HTR-8/SVneo (cell line): ENCODE data around the gene IL31RA.

Source experiments
- DNase-seq: peaks from one replicate; pipeline ENCODE4 v3.0.0; 2011; ENCODE audit warnings: low spot score, mixed read lengths; ENCODE audit not compliant: insufficient read length
- FAIRE-seq: peaks from 2 replicates; lab custom pipeline; 2011; peaks lifted over from hg19 to GRCh38; lab: Jason Lieb, UNC

Gene IL31RA

DNA sequence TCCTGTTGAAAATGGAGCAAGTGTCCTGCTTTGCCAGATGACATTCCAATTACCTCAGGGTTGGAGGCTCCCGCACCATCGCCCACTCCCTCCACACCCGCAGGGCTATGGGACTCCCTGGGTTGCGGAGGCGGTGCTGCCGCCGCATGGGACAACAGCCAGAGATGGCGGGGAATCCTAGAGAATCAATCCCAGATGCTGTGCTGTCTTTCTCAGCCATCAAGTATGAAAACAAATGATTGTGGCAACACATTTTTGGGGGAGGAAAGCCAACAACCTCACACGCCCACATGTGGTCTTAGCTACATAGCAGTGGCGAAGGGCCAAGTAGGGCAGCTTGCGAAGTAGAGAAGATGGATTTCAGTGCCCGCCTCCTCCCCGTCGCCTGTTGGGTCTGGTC is 46.7 kb downstream of the IL31RA start:
- DNase-seq (no peak), FAIRE-seq (no peak)

DNA sequence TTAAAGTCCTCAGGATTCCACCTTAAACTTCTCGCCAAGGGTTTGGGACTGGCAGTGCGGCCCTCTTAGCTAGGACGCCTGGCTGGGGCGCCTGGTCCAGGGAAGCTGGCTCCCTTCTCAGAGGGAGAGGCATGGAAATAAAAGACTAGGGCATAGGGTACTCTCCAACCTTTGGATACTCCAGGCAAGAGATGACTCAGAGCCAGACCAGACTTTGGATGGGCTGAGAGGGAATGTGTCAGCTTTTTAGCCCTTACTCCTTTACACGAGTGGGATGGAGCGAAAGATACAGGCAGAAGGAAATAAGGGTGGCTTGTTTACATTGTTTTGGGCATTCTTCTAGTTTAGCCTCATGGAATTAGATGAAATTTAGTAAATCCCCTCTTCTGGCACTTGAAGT is 48.2 kb downstream of the IL31RA start:
- no peak for FAIRE-seq

DNA sequence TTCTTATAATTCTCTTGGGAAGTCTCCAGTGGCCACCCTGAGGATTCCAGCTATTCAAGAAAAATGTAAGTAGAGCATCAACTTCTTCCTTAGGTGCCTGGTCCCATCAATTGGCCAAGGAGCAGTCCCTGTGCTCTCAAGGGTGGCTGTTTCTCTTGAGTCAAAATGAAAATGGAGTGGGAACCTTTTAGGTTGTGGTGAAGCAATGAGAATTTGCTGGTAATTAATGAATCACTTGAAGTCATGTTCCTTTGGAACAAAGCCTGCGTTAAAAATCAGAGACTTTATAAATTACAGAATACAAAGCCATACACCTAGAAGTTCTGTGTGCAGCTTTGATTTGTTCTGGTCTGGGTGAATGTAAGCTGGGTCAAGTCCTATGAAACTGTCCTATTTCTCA is 48.9 kb downstream of the IL31RA start:
- DNase-seq = no peak
- FAIRE-seq = no peak

More for the DNA sequence above, 48.2 kb downstream of the IL31RA start:
- no peak for DNase-seq

DNA sequence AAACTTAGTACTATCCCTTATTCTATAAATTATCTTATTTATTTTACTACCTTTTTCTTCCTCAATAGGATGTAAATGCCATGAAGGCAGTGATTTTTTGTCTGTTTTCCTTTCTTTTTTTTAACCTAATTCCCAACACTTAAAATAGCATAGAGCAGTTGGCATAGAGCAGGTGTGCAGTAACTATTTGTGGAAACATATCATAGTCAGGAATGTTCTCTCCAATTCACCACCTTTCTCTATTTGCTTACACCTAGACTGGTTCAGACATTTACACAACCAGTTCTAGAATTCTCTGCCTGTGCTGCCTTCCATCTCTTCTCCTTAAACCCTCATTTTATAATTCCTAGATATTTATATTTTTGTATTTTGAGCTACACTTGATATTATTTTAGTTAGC is 49.6 kb downstream of the IL31RA start:
- FAIRE-seq = no peak
- DNase-seq = no peak

DNA sequence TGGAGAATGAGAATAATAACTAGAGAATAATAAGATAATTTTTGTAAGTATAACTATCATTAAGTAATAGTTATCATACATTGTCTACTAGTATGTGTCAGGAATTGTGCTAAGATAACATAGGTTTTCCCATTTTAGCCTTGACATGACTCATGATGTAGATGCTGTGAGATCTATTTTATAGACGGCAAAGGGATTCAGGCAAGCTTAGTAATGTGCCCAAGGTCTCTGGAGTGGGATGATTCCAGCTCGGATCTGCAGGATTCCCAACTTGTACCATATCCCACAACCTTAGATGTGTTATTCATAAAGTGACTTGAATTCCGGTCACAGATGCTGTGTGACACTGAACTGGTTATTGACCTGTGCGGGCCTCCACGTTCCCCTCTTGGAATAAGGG is 51.5 kb downstream of the IL31RA start:
- FAIRE-seq = no peak

DNA sequence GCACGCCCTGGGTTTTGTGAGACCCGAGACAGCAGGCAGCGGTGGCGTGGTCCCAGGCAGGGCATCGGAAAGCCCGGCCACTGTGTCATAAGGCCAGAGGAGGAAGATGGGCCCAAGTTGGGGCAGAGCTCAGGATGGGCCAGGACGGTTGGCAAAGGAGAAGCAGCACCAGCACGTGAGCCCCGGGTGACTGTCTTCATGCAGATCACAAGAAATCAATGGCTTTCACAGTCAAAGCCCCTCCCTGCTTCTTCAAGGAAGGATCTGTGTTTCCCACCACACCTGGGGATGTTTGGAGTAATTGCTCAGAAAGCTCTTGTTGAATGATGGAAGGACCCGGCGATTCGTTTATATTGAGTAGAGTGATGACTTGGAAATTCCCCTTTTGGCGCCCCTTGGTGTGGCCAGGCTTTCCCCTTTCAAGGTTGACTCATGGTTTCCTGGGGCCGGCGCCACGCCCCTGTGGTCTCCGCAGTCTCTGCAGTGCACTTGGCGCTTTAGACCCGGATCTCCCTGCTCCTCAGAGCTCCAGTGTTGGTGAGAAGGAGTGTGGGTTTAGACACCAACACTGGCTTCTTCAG is 52.1 kb downstream of the IL31RA start:
- DNase-seq = no peak
- FAIRE-seq = no peak

More for the DNA sequence above, 51.5 kb downstream of the IL31RA start:
- DNase-seq = no peak

DNA sequence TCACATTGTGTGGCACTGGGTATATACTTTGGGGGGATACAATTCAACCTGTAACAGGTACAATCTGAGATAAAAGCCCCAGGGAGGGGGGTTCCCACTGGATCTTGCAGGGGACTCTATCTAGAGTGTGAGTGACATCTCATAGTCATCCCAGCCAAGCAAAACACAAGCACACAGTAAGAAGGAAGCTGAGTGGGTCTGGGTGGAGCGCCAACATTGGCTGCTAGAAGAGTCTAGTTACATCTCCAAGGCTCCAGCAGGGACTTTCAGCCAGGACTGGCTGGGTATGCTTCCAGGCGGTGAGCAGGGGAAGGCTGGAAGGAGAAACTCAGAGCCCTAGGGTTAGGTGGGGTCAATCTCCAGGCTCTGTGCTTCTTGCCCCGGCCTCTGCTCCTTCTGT is 53.0 kb downstream of the IL31RA start:
- no peak for FAIRE-seq
- no peak for DNase-seq

DNA sequence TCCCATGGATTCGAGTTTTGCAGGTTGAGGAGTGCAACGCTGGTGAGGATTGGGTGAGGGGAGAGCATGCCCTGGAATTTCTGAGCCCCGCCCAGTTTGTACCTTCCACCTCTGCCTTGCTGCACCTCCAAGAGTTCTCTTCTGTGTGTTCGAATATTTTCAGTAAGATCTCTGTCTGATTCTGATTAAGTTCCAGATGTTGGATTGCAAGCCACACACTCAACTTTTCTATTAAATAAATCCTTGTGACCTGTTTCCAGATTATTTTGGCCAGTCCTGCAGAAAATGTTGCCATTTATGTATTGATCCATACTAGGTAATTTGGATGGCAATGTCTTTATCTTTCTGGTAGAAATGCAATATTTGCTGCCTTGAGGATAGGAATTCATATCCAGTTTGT is 54.1 kb downstream of the IL31RA start:
- FAIRE-seq = no peak

DNA sequence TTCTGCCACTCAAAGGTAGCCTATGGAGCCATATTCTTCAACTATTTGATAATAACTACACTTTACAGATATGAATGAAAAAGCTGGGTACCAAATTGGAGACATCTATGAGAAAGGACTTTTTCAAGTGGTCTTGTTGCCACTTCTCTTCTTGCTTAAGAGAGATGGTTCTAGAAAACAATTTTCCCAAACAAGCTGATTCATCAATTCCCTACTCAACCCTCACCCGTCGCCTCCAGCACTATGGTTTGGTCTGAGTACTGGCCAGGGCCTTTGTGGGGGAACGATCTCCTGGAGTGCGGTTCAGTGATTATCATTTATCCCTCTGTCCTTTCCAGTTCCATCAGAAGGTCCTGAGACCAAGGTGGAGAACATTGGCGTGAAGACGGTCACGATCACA is 56.8 kb downstream of the IL31RA start:
- FAIRE-seq (no peak), DNase-seq (no peak)

More for the DNA sequence above, 54.1 kb downstream of the IL31RA start:
- no peak for DNase-seq

DNA sequence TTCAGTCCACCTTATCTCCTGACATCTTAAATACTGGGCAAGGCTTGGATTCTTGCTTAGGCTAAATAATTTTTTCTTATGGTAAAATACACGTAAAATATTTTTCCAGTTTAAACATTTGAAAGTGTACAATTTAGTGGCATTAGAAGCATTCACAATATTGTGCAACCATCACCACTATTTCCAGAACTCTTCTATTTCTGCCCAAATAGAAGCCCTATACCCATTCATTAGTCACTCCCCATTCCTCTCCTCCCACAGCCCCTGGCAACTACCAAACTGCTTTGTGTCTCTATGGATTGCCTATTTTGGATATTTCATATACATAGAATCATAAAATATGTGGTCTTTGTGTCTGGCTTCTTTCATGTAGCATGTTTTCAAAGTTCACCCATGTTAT is 57.6 kb downstream of the IL31RA start:
- DNase-seq (no peak), FAIRE-seq (no peak)

DNA sequence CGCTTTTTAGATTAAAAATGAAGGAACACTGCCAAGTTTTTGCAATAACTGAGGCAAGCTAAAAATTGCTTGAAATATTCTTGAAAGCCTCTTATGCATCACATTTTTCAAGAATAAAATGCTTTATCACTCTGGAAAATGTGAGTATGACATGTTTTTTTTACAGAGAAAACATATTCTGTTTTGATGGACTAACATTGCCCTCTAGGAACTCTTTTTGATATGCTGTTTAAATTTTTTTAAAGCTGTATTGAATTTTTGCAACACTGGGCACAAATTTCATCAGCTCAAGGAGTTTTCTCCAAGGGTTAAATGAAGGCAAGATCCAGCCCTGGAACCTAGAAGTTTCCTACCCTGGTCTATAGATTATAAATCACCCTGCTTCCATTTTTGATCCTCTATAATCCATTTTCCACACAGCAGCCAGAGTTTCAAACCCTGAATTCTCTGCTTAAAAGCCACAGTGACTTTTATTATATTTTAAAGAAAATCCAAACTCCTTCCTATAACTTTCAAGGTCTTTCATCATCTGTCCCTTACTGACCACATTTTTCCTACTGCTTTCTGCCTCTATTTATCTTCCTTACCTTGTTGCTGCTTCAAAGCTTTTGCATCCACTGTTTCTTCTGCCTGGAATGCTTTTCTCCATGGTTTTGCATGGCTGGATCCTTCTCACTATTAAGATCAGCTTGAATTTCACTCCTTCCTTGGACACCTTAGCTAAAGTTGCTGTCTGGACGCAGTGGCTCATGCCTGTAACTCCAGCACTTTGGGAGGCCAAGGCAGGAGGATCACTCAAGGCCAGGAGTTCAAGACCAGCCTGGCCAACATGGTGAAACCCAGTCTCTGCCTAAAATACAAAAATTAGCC is 60.9 kb downstream of the IL31RA start:
- no peak for FAIRE-seq

DNA sequence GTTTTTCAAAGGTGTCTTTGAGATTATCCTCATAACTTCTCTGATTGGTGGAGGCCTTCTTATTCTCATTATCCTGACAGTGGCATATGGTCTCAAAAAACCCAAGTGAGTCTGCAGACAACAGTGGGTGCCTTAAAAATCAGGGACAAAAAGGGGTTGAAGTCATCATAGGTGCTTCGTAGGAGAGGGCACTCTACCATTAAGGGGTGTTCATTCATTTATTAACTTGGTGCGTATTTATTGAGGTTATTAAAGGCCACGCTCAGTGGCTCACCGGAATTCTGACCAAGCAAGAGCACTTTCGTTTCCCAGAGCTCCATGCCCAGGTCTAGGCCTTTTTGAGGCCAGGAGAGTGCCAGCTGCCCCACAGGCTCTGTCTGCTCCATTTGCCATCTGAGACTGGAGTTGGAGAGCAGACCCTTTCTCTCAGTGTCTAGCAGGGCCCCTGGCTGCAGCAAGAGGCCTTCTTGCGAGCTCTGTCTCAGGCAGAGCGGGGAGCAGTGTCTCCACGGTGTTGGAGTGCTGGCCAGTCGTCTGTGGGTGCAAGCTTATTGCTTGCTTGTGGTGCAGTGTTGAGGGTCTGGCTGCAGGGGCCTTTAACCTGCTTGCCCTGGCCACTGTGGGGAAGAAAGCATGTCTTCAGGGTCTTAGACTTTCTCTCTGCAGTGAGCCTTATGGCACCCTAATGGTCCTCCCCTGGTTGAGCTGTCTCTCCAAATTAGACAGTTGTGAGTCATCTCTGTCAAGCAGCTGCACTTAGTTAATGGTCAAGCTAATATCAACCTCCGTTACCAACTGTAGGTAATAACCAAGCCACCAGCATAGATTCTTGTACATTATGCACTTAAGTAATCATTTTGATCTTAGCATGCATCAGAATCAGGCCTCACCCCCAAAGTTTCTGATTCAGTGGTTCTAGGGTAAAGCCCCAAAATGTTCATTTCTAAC is 62.6 kb downstream of the IL31RA start:
- FAIRE-seq (no peak), DNase-seq (no peak)

More for the DNA sequence above, 60.9 kb downstream of the IL31RA start:
- no peak for DNase-seq

DNA sequence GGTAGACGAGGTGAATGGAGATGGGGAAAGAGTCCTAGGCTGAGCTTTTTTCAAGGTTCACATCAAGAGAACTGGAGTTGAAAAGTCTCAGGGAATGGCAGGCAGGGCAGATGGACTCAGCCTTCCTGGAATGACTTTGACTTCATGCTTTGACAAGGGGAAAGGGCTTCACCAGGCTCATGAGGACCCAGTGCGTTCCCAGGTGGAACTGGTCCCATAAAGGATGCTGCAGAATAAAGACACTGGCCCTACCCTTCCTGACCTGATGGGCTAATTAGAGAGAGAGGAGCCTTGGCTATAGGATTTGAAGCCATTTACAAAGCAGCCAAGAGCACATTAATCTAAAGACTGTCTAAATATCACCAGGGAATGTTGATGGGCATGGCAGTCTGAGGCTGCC is 63.8 kb downstream of the IL31RA start:
- FAIRE-seq (no peak), DNase-seq (no peak)

DNA sequence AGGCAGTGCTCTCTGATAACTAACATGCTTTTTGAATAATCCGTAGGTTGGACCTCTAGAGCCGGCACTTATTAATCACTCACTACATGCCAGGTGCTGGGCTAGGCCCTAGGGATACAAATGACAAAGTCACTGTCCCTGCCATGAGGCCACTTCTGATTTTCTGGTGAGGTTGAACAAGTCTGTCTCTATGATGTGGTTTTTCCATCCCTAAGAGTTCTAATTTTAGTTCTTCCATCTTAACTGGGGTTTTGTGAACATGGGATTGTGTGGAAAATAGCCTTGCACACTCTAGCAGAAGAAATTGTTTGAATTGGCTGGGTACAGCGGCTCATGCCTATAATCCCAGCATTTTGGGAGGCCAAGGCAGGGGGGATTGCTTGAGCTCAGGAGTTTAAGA is 64.6 kb downstream of the IL31RA start:
- DNase-seq (no peak), FAIRE-seq (no peak)

DNA sequence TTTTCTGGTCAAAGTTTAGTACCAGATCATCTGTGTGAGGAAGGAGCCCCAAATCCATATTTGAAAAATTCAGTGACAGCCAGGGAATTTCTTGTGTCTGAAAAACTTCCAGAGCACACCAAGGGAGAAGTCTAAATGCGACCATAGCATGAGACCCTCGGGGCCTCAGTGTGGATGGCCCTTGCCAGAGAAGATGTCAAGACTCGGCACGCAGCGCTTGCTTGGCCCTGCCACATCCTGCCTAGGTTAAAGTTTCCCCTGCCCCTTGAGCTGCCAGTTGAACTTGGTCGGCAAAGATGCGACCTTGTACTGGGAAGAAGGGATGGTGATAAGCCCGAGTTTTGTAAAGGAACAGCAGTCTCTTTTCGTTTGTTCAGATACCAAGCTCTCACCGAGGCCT is 65.8 kb downstream of the IL31RA start:
- FAIRE-seq = no peak
- DNase-seq = no peak

DNA sequence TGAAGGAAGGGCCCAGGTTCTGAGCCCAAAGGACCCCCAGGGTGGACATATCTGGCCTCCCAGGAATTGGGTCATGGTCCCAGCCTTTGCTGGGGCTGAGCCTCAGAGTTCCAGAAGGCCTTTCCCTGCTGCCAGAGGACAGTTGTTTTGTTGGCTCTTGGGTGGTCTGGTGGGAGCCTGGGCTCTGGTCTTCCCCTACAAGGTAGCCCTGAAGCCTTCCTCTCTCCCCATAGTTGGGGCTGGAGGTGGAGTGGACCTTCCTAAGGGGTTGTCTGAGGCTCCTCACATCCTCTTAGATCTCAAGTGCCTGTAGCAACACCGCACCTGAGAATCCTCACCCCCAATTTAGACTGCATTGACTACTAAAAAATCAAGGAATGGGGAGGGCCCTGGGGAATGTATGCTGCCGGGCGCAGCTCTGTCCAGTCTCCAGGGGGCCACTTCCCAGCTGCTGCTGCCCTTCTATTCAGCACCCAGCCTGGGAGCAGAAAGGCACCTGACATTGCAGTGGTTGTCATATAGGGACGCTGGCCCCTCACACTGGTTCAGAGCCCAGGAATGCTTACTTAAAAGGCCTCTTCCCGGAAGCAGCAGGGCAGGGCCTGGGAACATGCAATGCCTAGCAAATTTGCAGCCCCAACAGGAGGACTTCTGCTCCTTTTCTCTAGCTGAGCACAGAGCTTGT is 66.4 kb downstream of the IL31RA start:
- FAIRE-seq (no peak), DNase-seq (no peak)

DNA sequence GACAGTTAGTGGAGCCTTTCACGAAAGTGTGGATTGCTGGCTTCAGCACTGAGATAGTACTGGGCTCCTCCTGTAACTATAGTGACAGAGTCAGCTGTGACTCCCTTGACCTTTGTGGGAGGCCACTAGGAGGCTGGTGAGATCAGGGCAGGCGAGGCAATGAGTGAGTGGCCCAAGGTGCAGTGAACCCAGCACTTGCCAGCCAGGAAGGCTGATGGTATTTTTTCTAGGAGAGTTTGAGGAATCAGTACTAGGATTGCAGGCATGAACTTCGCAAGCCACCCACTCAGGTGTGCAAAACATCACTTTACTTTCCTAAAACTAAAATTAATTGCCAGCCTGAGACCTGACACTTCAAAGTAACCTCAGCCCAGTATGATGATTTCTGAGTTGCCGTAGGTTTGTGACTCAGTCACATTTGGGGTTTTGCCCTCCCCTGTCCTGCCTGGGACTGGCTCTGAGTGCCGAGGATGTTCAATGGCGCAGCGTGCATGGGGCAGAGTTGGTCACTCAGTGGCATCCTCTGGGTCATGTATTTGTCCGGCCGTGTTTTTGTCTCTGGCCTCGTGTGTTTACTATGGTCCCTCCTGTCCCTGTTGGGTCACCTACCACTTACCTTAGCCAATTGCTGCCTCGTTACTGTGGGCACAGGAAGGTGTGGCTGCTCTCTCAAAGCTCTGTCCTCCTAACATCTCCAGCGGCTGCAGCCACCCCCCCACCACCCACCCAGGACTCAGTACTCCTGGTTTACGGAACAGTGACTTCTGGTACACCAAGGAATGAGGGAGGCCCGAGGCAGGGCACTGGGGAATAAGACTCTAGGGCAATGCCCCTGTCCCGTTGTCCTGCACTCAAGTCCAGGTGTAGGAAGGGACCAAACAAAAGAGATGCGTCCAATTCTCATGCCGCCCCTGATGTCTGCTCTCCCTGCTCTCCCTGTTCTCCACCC is 67.2 kb downstream of the IL31RA start:
- FAIRE-seq (no peak), DNase-seq (no peak)

DNA sequence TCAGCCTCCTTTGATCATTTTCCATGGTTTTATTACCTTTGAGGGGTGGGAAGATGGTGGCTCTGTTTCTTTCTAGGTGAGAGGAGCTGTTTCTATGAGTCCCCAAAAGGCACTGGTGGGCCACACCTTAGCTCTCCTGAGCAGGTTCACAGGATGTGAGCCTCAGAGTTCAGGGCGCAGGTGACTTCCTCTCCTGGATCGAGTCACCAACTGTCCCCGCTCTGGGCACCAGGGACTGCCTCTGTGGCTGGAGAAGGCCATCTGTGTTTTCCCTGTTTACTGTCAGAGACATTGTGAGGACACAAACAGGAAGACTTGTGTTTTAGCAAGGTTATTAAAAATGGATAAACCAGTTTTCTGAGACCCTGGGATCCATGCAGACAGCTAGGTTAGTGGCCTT is 68.5 kb downstream of the IL31RA start:
- no peak for FAIRE-seq
- no peak for DNase-seq

DNA sequence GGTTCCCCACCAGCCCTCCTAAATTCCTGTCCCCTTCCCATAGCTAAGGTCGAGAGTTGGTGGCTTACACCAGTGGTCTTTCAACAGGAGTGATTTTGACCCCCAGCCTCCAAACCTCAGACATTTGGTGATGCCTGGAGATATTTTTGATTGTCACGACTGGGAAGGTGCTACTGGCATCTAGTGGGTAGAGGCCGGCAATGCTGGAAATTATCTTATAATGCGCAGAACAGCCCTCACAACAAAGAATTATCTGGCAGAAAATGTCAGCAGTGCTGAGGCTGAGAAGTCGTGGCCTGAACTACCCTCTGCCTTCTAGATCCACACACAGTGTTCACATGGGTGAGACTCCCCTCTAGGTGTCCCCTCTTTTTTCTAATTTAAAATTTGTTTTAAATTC is 69.6 kb downstream of the IL31RA start:
- FAIRE-seq = no peak
- no peak for DNase-seq
